SU-DHL-6 (cell line): ENCODE results near the gene KCNJ16.

Experiments
- EZH2phosphoT487 ChIP-seq: fragments of 200-600 bp; sonication (generic), shearing (Covaris generic); conservative IDR thresholded peaks from 2 replicates; pipeline ENCODE4 v1.6.1; 2018; ENCODE audit warnings: mild to moderate bottlenecking, antibody characterized with exemption, low read length, moderate library complexity, mixed read lengths
- TF ChIP-seq, protein P1 (sequence below): fragments of 200-600 bp; sonication (generic); IDR thresholded peaks from one replicate; pipeline ENCODE4 v1.5.1; 2017; ENCODE audit warnings: antibody characterized with exemption, mild to moderate bottlenecking, low read length, moderate library complexity; ENCODE audit not compliant: insufficient read depth, poor library complexity, severe bottlenecking

DNA sequence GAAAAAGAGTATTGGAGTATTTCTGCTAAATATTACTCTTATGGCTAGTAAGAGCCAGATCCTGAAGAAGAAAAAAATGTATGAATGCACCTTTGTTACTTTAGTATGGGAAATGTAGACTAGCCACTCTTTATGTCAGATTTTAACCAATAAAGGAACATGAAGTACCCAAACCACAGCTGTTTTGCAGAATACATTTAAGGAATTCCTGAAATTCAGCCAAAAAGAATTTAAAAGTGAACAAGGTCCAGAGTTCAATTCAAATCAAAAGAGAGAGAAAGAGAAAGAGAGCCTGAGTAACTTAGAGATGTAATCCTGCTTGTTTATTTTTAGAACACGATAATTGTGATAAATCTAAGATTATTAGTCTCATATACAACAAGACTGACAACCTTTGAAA is 1.2 kb downstream of the KCNJ16 start:
- TF ChIP-seq, protein P1, sequence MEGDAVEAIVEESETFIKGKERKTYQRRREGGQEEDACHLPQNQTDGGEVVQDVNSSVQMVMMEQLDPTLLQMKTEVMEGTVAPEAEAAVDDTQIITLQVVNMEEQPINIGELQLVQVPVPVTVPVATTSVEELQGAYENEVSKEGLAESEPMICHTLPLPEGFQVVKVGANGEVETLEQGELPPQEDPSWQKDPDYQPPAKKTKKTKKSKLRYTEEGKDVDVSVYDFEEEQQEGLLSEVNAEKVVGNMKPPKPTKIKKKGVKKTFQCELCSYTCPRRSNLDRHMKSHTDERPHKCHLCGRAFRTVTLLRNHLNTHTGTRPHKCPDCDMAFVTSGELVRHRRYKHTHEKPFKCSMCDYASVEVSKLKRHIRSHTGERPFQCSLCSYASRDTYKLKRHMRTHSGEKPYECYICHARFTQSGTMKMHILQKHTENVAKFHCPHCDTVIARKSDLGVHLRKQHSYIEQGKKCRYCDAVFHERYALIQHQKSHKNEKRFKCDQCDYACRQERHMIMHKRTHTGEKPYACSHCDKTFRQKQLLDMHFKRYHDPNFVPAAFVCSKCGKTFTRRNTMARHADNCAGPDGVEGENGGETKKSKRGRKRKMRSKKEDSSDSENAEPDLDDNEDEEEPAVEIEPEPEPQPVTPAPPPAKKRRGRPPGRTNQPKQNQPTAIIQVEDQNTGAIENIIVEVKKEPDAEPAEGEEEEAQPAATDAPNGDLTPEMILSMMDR, result no peak
- no peak for TF ChIP-seq EZH2phosphoT487
